Measurements from ENCODE around the gene ANGPTL2.

The ANGPTL2 gene

DNA sequence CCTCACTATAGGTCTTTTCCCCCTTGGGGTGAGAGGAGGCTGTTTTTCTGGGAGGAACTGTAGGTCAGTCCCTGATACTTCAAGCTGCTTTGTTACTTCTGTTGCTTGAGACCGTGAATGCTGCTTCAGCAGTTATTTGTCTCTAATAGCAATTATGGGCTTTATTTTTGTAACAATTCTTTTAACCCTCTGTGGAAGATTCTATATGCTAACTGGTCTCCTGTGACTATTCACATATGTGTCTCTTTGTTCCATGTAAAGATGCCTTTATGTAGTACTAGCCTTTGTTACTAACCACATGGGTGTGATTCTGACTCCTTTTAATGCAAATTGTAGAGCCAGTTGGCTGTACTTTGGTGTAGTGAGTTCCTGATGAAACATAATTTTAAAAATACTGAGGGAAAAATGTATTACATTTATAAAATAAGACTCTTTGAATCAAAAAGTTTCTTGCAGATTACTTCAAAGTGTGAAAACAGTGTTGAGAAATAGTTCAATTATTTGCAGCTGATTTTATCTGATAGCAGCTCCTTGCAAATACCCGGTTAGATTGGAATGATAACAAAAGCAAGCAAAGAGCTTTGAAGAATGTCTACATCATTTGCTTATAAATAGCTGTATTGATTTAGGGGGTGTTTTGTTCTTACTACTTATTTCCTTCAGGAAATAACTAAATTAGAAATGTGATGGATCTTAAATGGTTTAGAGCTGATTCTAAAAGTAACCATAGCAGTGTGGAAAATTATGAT is 46.6 kb downstream of the ANGPTL2 start:
- no peak overlapping the region for H2AFZ ChIP-seq (ENCODE audit: low read depth, low read length)
- H4K20me1 ChIP-seq (ENCODE audit: insufficient read depth, low read length): no peaks in the 10 kb centered on the region
- no peak overlapping the region for H3K4me3 ChIP-seq (ENCODE audit: low read length)
- no peaks in the 10 kb centered on the region for H3K79me2 ChIP-seq (ENCODE audit: low read length)
- H3K4me1 ChIP-seq (ENCODE audit: low read length): no peaks in the 10 kb centered on the region
- no peaks in the 10 kb centered on the region for H3K9me3 ChIP-seq (ENCODE audit: insufficient read depth, low read length)
- TF ChIP-seq EZH2phosphoT487 (IDR thresholded peaks at IDR 0.05; ENCODE audit: low read depth): no peak
- TF ChIP-seq, protein P1, sequence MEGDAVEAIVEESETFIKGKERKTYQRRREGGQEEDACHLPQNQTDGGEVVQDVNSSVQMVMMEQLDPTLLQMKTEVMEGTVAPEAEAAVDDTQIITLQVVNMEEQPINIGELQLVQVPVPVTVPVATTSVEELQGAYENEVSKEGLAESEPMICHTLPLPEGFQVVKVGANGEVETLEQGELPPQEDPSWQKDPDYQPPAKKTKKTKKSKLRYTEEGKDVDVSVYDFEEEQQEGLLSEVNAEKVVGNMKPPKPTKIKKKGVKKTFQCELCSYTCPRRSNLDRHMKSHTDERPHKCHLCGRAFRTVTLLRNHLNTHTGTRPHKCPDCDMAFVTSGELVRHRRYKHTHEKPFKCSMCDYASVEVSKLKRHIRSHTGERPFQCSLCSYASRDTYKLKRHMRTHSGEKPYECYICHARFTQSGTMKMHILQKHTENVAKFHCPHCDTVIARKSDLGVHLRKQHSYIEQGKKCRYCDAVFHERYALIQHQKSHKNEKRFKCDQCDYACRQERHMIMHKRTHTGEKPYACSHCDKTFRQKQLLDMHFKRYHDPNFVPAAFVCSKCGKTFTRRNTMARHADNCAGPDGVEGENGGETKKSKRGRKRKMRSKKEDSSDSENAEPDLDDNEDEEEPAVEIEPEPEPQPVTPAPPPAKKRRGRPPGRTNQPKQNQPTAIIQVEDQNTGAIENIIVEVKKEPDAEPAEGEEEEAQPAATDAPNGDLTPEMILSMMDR (IDR thresholded peaks at IDR 0.05; ENCODE audit: low read depth, low read length): no peak
- H3K9ac ChIP-seq (ENCODE audit: low read length): no peak overlapping the region
- H3K27me3 ChIP-seq (ENCODE audit: low read depth, low read length): no peaks in the 10 kb centered on the region; the same call in 1 of the 2 replicates
- no peak overlapping the region for H3K27ac ChIP-seq (ENCODE audit: low read length)
- no peak overlapping the region for H3K4me2 ChIP-seq (ENCODE audit: low read length)
- H3K36me3 ChIP-seq (replicated peaks; ENCODE audit: low read depth, low read length): no peaks in the 10 kb centered on the region

DNA sequence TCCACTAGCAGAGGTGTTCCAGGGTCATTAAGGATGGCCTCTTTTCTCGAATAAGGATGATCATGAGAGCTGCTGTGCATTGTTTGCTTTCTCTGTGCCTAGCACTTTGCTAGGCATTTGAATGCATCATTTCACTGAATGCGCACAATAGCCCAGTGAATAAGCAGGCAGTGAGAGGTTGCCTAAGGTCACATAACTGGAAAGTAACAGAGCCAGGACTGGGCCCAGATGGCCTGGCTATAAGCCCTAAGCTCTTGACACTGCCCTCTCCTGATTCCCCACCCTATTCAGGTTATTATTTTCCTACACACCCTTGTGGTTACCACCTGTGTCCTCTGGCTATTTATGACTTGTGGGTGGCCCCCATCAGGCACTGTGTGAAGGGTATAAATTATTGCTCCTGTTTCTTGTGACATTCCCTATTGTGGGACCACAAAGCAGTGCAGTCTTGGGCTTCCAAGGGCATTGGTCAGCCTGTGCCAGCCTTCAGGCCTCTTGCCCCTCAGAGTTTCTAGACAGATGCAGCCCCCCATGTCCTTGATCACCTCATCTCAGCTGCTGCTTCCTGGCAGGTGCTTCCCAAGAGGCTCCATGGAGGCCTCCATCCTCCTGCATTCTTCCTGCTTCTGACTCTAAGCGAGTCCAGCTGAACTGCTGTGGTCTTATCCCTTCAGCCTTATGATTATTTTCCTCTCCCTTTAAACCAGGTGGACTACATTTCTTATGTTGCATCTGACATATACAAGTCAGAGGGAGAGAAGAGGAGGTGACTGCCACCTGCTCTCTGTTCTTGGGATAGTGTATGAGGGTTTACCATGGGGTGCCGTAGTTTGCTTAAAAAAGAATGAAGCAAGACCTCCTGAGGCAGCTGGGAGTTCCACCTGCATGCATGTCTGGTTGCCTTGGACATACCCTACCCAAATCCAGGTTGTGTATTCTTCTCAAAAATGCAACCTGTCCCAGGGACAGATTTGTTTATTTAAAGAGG is 47.6 kb downstream of the ANGPTL2 start:
- H3K4me3 ChIP-seq (ENCODE audit: low read length): no peak overlapping the region
- no peaks in the 10 kb centered on the region; the same call in 1 of the 2 replicates for H3K27me3 ChIP-seq (ENCODE audit: low read depth, low read length)
- no peaks in the 10 kb centered on the region for H4K20me1 ChIP-seq (ENCODE audit: insufficient read depth, low read length)
- H3K79me2 ChIP-seq (ENCODE audit: low read length): no peaks in the 10 kb centered on the region
- no peak overlapping the region for H3K27ac ChIP-seq (ENCODE audit: low read length)
- no peaks in the 10 kb centered on the region for H3K4me1 ChIP-seq (ENCODE audit: low read length)
- no peak overlapping the region for H3K9ac ChIP-seq (ENCODE audit: low read length)
- no peak overlapping the region for H2AFZ ChIP-seq (ENCODE audit: low read depth, low read length)
- no peaks in the 10 kb centered on the region for H3K9me3 ChIP-seq (ENCODE audit: insufficient read depth, low read length)
- TF ChIP-seq, protein P1 (IDR thresholded peaks at IDR 0.05; ENCODE audit: low read depth, low read length): no peak
- TF ChIP-seq EZH2phosphoT487 (IDR thresholded peaks at IDR 0.05; ENCODE audit: low read depth): no peak
- H3K4me2 ChIP-seq (ENCODE audit: low read length): no peak overlapping the region
- no peaks in the 10 kb centered on the region for H3K36me3 ChIP-seq (replicated peaks; ENCODE audit: low read depth, low read length)

DNA sequence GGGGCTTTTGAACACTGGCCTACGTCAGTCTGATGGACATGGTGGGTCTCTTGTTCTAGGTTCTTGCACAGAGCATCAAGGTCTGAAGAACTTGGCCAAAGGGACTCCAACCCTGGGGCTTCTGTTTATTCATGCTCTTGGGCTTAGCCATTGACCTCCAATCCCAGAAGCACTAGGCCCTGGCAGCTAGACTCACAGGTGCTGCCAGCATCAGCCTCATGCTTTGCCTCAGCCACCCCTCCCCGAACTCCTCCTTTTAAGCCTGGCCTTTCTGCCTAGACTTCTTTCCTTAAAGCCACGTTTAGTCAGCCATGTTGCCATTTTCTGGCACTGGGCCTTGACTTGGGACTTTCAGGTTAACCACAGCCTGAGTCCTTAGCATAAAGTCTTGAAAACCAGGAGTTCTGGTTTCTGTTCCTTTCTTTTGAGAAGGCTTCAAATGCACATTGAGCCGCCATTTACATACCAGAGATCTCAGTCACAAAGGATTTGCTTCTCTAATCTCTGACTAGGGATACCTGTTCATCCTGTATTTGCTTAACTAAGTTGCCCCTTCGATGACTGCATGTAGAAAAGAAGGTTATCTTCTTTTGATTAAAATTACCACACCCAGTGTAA is 54.7 kb downstream of the ANGPTL2 start:
- Histone ChIP-seq H3K36me3 (replicated peaks; ENCODE audit: low read depth, low read length) (no peaks in the 10 kb centered on the region), H3K4me3 (ENCODE audit: low read length) (no peak overlapping the region), H3K4me2 (ENCODE audit: low read length) (no peak overlapping the region), H3K27ac (ENCODE audit: low read length) (no peak overlapping the region), H4K20me1 (ENCODE audit: insufficient read depth, low read length) (no peaks in the 10 kb centered on the region), H2AFZ (ENCODE audit: low read depth, low read length) (no peak overlapping the region), H3K9ac (ENCODE audit: low read length) (no peak overlapping the region), H3K79me2 (ENCODE audit: low read length) (no peaks in the 10 kb centered on the region), H3K9me3 (ENCODE audit: insufficient read depth, low read length) (no peaks in the 10 kb centered on the region), H3K27me3 (ENCODE audit: low read depth, low read length) (no peaks in the 10 kb centered on the region), H3K4me1 (ENCODE audit: low read length) (peaks cover 8% of the 10 kb centered on the region)
- TF ChIP-seq, protein P1 (IDR thresholded peaks at IDR 0.05; ENCODE audit: low read depth, low read length): no peak
- TF ChIP-seq EZH2phosphoT487 (IDR thresholded peaks at IDR 0.05; ENCODE audit: low read depth): no peak

DNA sequence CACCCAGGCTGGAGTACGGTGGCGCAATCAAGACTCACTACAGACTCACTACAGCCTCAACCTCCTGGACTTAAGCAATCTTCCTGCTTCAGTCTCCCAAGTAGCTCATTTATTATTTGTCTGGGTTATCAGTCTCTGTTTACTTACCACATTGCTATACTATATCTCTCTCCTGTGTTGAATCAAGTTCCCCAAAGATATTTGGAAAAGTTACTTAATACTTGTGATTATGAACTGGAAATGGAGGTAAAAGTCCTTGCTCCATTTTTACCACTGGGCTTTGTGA is 55.6 kb downstream of the ANGPTL2 start:
- H3K79me2 ChIP-seq (ENCODE audit: low read length): no peaks in the 10 kb centered on the region
- no peak overlapping the region for H3K27ac ChIP-seq (ENCODE audit: low read length)
- H3K9ac ChIP-seq (ENCODE audit: low read length): no peak overlapping the region
- H4K20me1 ChIP-seq (ENCODE audit: insufficient read depth, low read length): no peaks in the 10 kb centered on the region
- H3K4me2 ChIP-seq (ENCODE audit: low read length): no peak overlapping the region
- H3K9me3 ChIP-seq (ENCODE audit: insufficient read depth, low read length): no peaks in the 10 kb centered on the region
- H3K36me3 ChIP-seq (replicated peaks; ENCODE audit: low read depth, low read length): no peaks in the 10 kb centered on the region
- peaks cover 8% of the 10 kb centered on the region for H3K4me1 ChIP-seq (ENCODE audit: low read length)
- TF ChIP-seq, protein P1 (IDR thresholded peaks at IDR 0.05; ENCODE audit: low read depth, low read length): no peak
- TF ChIP-seq EZH2phosphoT487 (IDR thresholded peaks at IDR 0.05; ENCODE audit: low read depth): no peak
- H3K27me3 ChIP-seq (ENCODE audit: low read depth, low read length): no peaks in the 10 kb centered on the region
- no peak overlapping the region for H3K4me3 ChIP-seq (ENCODE audit: low read length)
- H2AFZ ChIP-seq (ENCODE audit: low read depth, low read length): no peak overlapping the region
